Thyroid gland (tissue), 4 donors: Measurements from ENCODE around the gene OR9Q1. TPM values are rescaled to one million over a fixed set of nuclear protein-coding genes. Genes with fewer than 3 reads are reported as not detected.
A peak's percentile ranks its signal among the peaks of the same experiment; 100 is the strongest.

ENCODE experiments used
- DNase-seq, 2 donors: peaks; one replicate each; pipeline ENCODE4 v3.0.0-alpha.2; 2019
- H3K27ac ChIP-seq, 3 donors: fragments of 200-600 bp; sonication (generic); 1 replicate in 2 of 3; 2 replicates in 1 of 3; pipeline ENCODE4 v1.5.1; 2016 to 2019; ENCODE audit warnings: mild to moderate bottlenecking in 1 of 3, moderate library complexity in 1 of 3
- H3K27me3 ChIP-seq: fragments of 200-600 bp; sonication (generic); one replicate; pipeline ENCODE4 v1.5.1; 2019
- H3K36me3 ChIP-seq, 2 donors: fragments of 200-600 bp; sonication (generic); one replicate each; pipeline ENCODE4 v1.5.1; 2016 to 2019
- H3K4me1 ChIP-seq, 2 donors: fragments of 200-600 bp; sonication (generic); one replicate each; pipeline ENCODE4 v1.5.1; 2017 to 2019
- H3K4me3 ChIP-seq, 3 donors: fragments of 200-600 bp; sonication (generic); replicated peaks in 1 of 3; 1 replicate in 2 of 3; 2 replicates in 1 of 3; pipeline ENCODE4 v1.5.1; 2016; ENCODE audit warnings: mild to moderate bottlenecking in 1 of 3
- H3K9me3 ChIP-seq: fragments of 200-600 bp; sonication (generic); one replicate; pipeline ENCODE4 v1.5.1; 2017
- POLR2A ChIP-seq, 2 donors: fragments of 450-650 bp; IDR thresholded peaks; one replicate each; pipeline ENCODE4 v1.6.1; 2017; ENCODE audit warnings: antibody characterized with exemption in 2 of 2, mild to moderate bottlenecking in 2 of 2, moderate library complexity in 1 of 2
- WGBS, 2 donors: methylation state at CpG; one replicate each; pipeline ENCODE4 v1.1.5; 2017; 5-methylcytosine and 5-hydroxymethylcytosine counted together
- intact Hi-C: fragments of 100-400 bp; cut with DNase I; formaldehyde crosslinking; loops from one replicate; pipeline ENCODE4 v1.15.1; 2023
- total RNA-seq, 4 donors: library from RNA; depleted of rRNA; stranded (reverse); fragments of >200 nt; gene quantifications; one replicate each; pipeline ENCODE4 v1.2.3, GENCODE V29; 2016
- TF ChIP-seq, protein P1 (sequence below), 6 experiments: fragments of 200-600 bp in 3 of 6; fragments of 450-650 bp in 3 of 6; sonication (generic) in 3 of 6; IDR thresholded peaks; one replicate each; pipeline ENCODE4 v1.5.1; 2016 to 2019; ENCODE audit warnings: antibody characterized with exemption in 6 of 6, mild to moderate bottlenecking in 2 of 6, inconsistent platforms in 1 of 6, moderate library complexity in 1 of 6

The OR9Q1 gene
- total RNA-seq, 4 donors from 2014 or later = not detected

- no peaks in the 10 kb centered on the region for H3K27me3 ChIP-seq
- 55 to 59% methylated on average over 6 of the region's 6 CpGs for WGBS, 2 donors
- H3K4me3 ChIP-seq = no peak overlapping the region
- TF ChIP-seq POLR2A (IDR thresholded peaks at IDR 0.05) = no peak
- TF ChIP-seq, protein P1, sequence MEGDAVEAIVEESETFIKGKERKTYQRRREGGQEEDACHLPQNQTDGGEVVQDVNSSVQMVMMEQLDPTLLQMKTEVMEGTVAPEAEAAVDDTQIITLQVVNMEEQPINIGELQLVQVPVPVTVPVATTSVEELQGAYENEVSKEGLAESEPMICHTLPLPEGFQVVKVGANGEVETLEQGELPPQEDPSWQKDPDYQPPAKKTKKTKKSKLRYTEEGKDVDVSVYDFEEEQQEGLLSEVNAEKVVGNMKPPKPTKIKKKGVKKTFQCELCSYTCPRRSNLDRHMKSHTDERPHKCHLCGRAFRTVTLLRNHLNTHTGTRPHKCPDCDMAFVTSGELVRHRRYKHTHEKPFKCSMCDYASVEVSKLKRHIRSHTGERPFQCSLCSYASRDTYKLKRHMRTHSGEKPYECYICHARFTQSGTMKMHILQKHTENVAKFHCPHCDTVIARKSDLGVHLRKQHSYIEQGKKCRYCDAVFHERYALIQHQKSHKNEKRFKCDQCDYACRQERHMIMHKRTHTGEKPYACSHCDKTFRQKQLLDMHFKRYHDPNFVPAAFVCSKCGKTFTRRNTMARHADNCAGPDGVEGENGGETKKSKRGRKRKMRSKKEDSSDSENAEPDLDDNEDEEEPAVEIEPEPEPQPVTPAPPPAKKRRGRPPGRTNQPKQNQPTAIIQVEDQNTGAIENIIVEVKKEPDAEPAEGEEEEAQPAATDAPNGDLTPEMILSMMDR (IDR thresholded peaks at IDR 0.05) = no peak
- no peaks in the 10 kb centered on the region for H3K9me3 ChIP-seq
- DNase-seq = no peak
- H3K36me3 ChIP-seq = no peaks in the 10 kb centered on the region
- H3K4me1 ChIP-seq = no peaks in the 10 kb centered on the region
- peak overlapping the region in 1 of 3 donors; percentile 14 for H3K27ac ChIP-seq
- intact Hi-C loops = no loop called here
These were observed 19.0 kb upstream of the OR9Q1 start for GRCh38 chr11:58004664-58005063.

- DNase-seq = no peak
- intact Hi-C loops = no loop called here
These were observed 16.7 kb upstream of the OR9Q1 start for GRCh38 chr11:58006940-58007339.

DNA sequence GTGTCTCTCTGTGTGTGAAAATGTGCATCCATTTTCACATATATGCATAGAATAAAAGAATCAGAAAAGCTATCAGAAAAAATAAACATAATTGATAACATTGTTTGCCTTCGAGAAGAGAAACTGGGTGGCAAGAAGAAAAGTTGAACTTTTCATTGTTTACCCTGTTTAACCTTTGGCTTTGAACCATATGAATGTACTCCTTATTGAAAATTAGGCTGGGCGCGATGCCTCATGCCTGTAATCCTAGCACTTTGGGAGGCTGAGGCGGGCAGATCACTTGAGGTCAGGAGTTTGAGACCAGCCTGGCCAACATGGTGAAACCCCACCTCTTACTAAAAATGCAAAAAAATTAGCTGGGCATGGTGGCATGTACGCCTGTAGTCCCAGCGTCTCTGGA is 11.9 kb upstream of the OR9Q1 start:
- Histone ChIP-seq H3K4me3 (no peak overlapping the region), H3K36me3 (no peaks in the 10 kb centered on the region), H3K27me3 (no peaks in the 10 kb centered on the region), H3K4me1 (no peaks in the 10 kb centered on the region), H3K27ac (no peak overlapping the region), H3K9me3 (no peaks in the 10 kb centered on the region)
- no peak for TF ChIP-seq POLR2A (IDR thresholded peaks at IDR 0.05)
- TF ChIP-seq, protein P1 (IDR thresholded peaks at IDR 0.05) = no peak
- no peak for DNase-seq
- WGBS, 2 donors = 74 to 86% methylated on average over 6 of the region's 6 CpGs
- intact Hi-C loops = no loop called here

More at GRCh38 chr11:58006940-58007339, 16.7 kb upstream of the OR9Q1 start:
- H3K36me3 ChIP-seq = no peaks in the 10 kb centered on the region
- no peak for TF ChIP-seq POLR2A (IDR thresholded peaks at IDR 0.05)
- TF ChIP-seq, protein P1 (IDR thresholded peaks at IDR 0.05) = no peak
- no peak overlapping the region for H3K4me3 ChIP-seq
- WGBS, 2 donors = 62 to 70% methylated on average over 2 of the region's 2 CpGs
- H3K27ac ChIP-seq = no peak overlapping the region
- no peaks in the 10 kb centered on the region for H3K4me1 ChIP-seq
- H3K9me3 ChIP-seq = no peaks in the 10 kb centered on the region
- no peaks in the 10 kb centered on the region for H3K27me3 ChIP-seq

- peak; percentile 44 to 75 for DNase-seq
- peak overlapping the region in 2 of 3 donors; percentile 3 to 48 for H3K27ac ChIP-seq
- H3K27me3 ChIP-seq = no peaks in the 10 kb centered on the region
- H3K9me3 ChIP-seq = no peaks in the 10 kb centered on the region
- no peaks in the 10 kb centered on the region for H3K36me3 ChIP-seq
- peaks cover 0 to 11% of the 10 kb centered on the region in 2 donors for H3K4me1 ChIP-seq
- 27 to 33% methylated on average over 6 to 8 of the region's 8 CpGs for WGBS, 2 donors
- intact Hi-C loops = no loop called here
- H3K4me3 ChIP-seq = no peak overlapping the region
- no peak for TF ChIP-seq POLR2A (IDR thresholded peaks at IDR 0.05)
These were observed 965 bp downstream of the OR9Q1 start for GRCh38 chr11:58024601-58025091.

- no peaks in the 10 kb centered on the region for H3K36me3 ChIP-seq
- 63 to 73% methylated on average over 4 of the region's 4 CpGs for WGBS, 2 donors
- no peak overlapping the region for H3K27ac ChIP-seq
- no peaks in the 10 kb centered on the region for H3K9me3 ChIP-seq
- no peaks in the 10 kb centered on the region for H3K27me3 ChIP-seq
- H3K4me3 ChIP-seq = no peak overlapping the region
- H3K4me1 ChIP-seq = peaks cover 0 to 11% of the 10 kb centered on the region in 2 donors
- DNase-seq = no peak
- intact Hi-C loops = no loop called here
- TF ChIP-seq POLR2A (IDR thresholded peaks at IDR 0.05) = no peak
- TF ChIP-seq, protein P1 (IDR thresholded peaks at IDR 0.05) = no peak
These were observed 3.7 kb downstream of the OR9Q1 start for GRCh38 chr11:58027341-58027740.
